Adipocyte (in vitro differentiated cells): ENCODE results near the gene RPS6KA3.

ENCODE experiments used
- DNase-seq: peaks from one replicate; pipeline ENCODE4 v3.0.0-alpha.2; 2015; ENCODE audit warnings: low read depth
- H3K27me3 ChIP-seq: replicated peaks from 2 replicates; pipeline ENCODE4 v1.7.0; 2013; ENCODE audit warnings: mild to moderate bottlenecking, low read length, moderate library complexity; ENCODE audit not compliant: control insufficient read depth, insufficient read depth
- H3K36me3 ChIP-seq: 2 replicates; pipeline ENCODE4 v1.7.0; 2013; ENCODE audit warnings: low read length, mild to moderate bottlenecking, moderate library complexity; ENCODE audit not compliant: control insufficient read depth, insufficient read depth, severe bottlenecking
- H3K4me1 ChIP-seq: 2 replicates; pipeline ENCODE4 v1.7.0; 2013; ENCODE audit warnings: mild to moderate bottlenecking, low read length, moderate library complexity; ENCODE audit not compliant: control insufficient read depth, insufficient read depth
- H3K4me3 ChIP-seq: 2 replicates; pipeline ENCODE4 v1.7.0; 2013; ENCODE audit warnings: mild to moderate bottlenecking, low read length, moderate library complexity
- H3K9ac ChIP-seq: 2 replicates; pipeline ENCODE4 v1.7.0; 2013; ENCODE audit warnings: mild to moderate bottlenecking, low read length, moderate library complexity
- H3K9me3 ChIP-seq: 2 replicates; pipeline ENCODE4 v1.7.0; 2013; ENCODE audit warnings: mild to moderate bottlenecking, low read length, moderate library complexity; ENCODE audit not compliant: control insufficient read depth

RPS6KA3 gene

DNA sequence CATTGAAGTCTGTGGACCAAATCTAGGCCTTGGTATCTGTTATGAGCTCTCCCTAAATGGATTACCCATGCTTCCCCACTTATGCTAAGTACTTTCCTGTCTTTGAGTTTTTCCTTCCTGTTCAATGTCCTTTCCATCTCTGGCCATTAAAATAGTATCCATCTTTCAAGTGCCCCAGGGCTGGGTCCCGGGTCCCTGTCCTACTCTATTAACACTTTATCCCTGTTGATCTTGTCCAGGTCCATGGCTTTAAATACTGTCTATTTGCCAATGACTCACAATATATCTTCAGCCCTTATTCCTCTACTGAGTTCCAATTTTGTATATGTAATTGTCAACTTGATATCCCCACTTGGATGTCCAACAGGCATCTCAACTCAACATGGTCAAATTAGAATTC is 17.7 kb upstream of the RPS6KA3 start:
- Histone ChIP-seq H3K9me3 (peaks cover 7% of the 10 kb centered on the region), H3K4me3 (no peak overlapping the region), H3K36me3 (no peaks in the 10 kb centered on the region), H3K27me3 (peaks cover 9% of the 10 kb centered on the region), H3K9ac (no peak overlapping the region), H3K4me1 (peaks cover 10% of the 10 kb centered on the region)
- DNase-seq: no peak

DNA sequence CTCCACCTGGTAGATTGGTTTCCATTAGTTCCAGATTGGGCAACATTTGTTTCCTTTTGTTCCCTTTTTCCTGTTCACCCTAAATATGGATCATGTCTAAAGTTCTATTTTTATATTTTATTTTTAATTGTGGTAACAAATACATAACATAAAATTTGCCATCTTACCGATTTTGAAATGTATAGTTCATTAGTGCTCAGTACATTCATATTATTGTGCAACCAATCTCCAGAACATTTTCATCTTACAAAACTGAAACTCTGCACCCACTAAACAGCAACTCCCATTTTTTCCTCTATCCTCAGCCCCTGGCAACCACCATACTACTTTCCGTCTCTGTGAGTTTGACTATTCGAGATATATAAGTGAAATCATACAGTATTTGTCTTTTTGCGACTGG is 14.2 kb upstream of the RPS6KA3 start:
- no peaks in the 10 kb centered on the region for H3K9me3 ChIP-seq
- H3K9ac ChIP-seq: no peak overlapping the region
- H3K4me1 ChIP-seq: peaks cover 10% of the 10 kb centered on the region
- H3K27me3 ChIP-seq: peaks cover 3% of the 10 kb centered on the region
- DNase-seq: no peak
- no peaks in the 10 kb centered on the region for H3K36me3 ChIP-seq
- no peak overlapping the region for H3K4me3 ChIP-seq

DNA sequence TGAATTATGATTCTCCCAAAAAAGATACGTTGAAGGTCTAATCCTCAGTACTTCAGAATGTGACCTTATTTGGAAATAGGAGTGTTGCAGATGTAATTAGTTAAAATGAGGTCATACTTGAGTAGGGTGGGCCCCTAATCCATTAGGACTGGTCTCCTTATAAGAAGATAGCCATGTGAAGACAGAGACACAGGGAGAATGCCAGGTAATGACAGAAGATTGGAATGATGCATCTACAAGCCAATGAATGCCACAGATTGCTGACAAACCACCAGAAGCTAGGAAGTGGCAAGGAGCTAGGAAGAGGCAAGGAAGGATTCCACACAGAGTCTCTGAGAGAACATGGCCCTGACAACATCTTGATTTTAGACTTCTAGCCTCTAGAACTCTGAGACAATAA is 7.4 kb upstream of the RPS6KA3 start:
- no peak for DNase-seq
- H3K27me3 ChIP-seq: no peaks in the 10 kb centered on the region
- H3K4me3 ChIP-seq: no peak overlapping the region
- no peaks in the 10 kb centered on the region for H3K36me3 ChIP-seq
- H3K9me3 ChIP-seq: no peaks in the 10 kb centered on the region
- no peak overlapping the region for H3K9ac ChIP-seq
- H3K4me1 ChIP-seq: no peaks in the 10 kb centered on the region

DNA sequence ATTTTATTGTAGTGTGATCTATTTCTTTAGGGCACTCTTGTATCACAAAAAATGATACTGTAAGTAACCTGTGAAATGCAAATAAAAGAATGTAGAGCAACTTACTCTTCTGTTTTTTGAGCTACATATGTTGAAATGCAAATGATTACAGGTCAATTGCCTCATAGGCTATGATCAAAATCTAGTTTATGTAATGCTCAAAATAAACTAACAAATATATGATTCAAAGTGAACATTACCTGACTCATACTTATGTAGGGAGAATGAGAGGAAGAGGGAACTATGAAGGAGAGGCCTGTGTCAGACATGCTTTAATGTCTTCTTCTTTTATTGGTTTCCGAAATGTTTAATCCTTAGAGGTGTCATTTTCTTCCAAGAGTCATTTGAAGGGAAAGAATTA is 5.0 kb upstream of the RPS6KA3 start:
- no peaks in the 10 kb centered on the region for H3K4me1 ChIP-seq
- no peak for DNase-seq

DNA sequence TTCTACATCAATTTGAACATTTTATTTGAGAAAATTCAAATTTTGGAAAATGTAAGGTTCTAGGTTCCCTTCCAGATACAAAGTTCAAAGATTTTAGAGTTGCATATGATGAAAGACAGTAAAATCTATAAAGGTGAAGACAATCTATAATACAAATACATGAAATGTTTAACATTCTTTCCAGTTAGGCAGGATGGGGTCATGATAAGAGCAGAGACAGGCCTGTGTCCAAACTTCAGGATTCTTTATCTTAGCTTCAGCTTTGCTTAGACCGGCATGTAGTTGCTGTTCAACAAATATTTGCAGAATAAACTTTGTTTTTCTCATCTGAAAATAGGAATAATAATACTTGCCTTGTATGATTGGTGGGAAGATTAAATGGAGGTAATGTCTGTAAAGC is 4.5 kb upstream of the RPS6KA3 start:
- no peaks in the 10 kb centered on the region for H3K27me3 ChIP-seq
- no peak overlapping the region for H3K9ac ChIP-seq
- no peaks in the 10 kb centered on the region for H3K9me3 ChIP-seq
- H3K4me3 ChIP-seq: no peak overlapping the region
- no peak for DNase-seq
- no peaks in the 10 kb centered on the region for H3K4me1 ChIP-seq
- no peaks in the 10 kb centered on the region for H3K36me3 ChIP-seq

More for the DNA sequence above, 5.0 kb upstream of the RPS6KA3 start:
- Histone ChIP-seq H3K9me3 (no peaks in the 10 kb centered on the region), H3K9ac (no peak overlapping the region), H3K27me3 (no peaks in the 10 kb centered on the region), H3K36me3 (no peaks in the 10 kb centered on the region), H3K4me3 (no peak overlapping the region)

DNA sequence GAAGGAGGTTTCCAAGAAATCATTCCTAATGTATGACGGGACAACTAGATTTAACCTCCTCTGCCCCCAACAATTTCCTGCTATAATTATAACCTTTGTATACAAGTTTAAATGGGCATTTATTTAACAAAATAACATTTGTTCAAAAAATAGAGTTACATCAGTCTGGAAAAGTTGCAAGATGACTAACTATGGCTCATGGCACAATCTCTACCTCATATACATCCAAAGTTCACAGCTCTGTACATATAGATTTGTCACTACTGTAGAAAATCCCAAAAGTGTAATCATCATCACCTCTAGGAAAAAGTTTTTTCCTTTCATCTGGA is 3.8 kb upstream of the RPS6KA3 start:
- Histone ChIP-seq H3K9ac (no peak overlapping the region), H3K36me3 (no peaks in the 10 kb centered on the region), H3K4me3 (no peak overlapping the region), H3K9me3 (no peaks in the 10 kb centered on the region), H3K27me3 (peaks cover under 1% of the 10 kb centered on the region), H3K4me1 (no peaks in the 10 kb centered on the region)
- peak; percentile 33 for DNase-seq

DNA sequence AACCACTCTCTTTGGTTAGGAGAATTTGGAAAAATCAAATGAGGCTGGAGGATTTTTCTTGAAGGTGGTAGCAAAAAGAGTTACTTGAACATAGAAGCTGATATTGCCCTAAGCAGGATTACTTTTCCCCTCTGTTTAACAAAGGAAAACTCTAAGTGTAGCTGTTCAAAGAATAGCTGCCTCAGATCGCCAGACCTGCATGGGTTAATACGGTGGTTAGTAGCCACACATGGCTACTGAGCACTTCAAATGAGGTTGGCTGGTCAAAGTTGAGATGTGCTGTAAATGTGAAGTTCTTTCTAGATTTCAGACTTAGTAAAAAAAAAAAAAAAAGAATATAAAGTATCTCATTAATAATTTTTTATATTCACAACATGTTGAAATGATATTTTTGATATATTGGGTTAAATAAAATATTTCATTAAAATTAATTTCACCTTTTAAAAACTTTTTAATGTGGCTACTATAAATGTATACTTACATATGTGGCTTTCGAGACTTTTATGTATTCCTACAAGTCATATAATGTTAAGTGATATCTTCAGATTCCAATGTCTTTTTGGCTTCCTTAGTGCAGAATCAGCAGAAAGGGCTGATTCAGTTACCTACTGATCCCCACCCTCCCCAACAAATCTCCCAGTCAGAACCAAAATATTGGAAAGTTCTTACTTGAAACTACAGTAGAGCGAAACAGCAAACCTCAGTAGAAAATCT is 3.3 kb upstream of the RPS6KA3 start:
- Histone ChIP-seq H3K27me3 (peaks cover 3% of the 10 kb centered on the region), H3K36me3 (no peaks in the 10 kb centered on the region), H3K9ac (no peak overlapping the region), H3K4me3 (no peak overlapping the region), H3K4me1 (no peaks in the 10 kb centered on the region), H3K9me3 (no peaks in the 10 kb centered on the region)
- DNase-seq: no peak

DNA sequence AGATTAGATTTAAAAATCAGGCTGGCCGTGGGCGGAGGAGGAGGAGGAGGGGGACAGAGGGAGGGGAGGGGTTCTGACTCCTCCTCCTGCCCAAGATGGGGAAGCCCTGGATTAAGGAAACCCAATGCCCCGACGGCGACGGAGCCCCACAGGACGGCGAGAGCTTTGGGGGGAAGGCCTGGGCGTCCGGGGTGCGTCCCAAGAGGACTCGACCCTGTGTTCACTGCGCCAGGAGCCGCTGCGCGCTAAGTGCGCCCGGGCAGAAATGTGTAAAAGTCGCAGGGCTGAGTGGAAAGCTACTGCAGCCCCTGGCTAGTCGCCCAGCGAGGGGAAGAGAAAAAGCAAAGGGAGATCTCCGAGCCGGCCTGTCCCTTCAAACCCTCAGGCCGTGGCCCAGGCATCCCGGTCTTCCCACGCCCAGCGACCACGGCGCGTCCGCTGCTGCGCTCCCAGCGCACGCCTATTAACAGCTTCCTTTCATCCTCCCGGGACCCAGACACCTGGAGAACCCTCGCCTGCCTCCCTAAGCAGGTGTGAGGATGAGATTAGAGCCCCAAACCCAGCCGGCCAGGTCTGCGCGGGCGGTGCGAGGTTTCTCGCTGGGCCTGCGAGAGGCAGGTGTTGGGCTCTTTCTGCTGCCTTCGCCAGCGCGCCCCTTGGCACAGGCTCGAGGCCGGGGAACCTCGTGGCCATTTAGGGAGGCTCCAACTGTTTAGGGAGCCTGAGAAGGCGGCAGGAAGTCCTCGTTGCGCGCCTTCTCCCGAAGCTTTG is 1.4 kb upstream of the RPS6KA3 start:
- DNase-seq: no peak
- peak overlapping the region; percentile 82 for H3K9ac ChIP-seq
- H3K4me3 ChIP-seq: peak overlapping the region; percentile 81
- no peaks in the 10 kb centered on the region for H3K9me3 ChIP-seq
- H3K36me3 ChIP-seq: no peaks in the 10 kb centered on the region
- H3K27me3 ChIP-seq: peaks cover 3% of the 10 kb centered on the region
- H3K4me1 ChIP-seq: peaks cover 11% of the 10 kb centered on the region

DNA sequence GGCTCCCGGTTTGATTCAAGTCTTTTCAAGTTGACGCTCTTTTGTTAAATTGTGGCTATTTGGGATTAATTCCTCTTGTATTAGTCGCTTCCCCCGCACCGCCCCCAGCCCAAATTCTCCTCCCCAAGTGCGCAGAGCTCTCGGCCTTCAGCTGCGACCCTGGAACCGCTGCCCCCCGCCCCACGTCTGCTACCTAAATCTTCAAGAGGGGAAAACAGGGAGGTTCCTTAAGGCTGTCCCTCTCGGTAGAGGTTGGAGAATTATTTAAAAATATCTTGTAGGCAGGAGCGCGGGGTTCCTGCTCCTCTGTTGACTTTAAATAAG is 860 bp upstream of the RPS6KA3 start:
- Histone ChIP-seq H3K9ac (peak overlapping the region; percentile 82), H3K27me3 (peaks cover 3% of the 10 kb centered on the region), H3K4me1 (peaks cover 14% of the 10 kb centered on the region), H3K4me3 (peak overlapping the region; percentile 81), H3K36me3 (no peaks in the 10 kb centered on the region), H3K9me3 (no peaks in the 10 kb centered on the region)
- no peak for DNase-seq

DNA sequence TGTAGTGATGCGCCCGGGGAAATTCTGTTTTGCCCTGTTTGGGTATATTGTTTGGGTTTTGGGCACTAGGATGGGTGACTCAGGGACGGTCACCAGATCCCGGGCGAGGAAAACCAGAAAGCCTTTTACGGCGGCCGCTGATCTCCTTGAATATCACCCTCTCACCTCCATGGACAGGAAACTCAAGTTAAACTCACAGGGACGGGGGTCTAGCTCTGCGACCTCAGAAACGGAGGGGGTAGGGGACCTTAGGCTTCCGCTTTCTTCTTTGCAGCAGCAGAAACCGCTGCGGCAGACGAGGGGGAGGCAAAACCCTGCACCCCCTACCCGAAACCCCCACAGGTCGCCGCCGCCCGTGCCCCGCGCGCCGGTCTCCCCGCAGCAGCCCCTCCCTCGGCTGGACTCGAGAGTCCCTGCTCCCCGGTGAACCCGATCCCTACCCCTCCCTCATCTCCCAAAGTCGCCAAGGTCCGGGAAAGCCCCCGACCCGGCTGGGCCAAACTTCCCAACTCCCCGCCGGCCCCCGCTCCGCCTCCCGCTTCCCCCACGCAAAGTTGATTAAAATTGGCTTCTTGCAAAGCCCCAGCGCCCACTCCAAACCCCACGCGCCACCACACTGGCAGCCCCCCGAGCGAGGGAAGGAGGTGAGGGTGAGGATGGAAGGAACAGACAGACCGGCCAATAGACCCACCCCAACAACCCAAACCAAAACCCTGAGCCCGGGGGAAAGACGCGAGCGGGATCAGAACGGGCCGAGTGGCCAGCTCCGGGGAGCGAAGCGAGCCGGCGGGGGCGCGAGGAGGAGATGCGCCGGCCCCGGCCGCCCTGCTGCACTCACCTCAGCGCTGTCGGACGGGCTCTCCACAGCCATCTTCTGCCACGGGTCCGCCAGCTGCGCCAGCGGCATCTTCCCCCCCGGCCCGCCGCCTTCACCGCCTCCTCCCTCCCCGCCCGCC is 705 bp downstream of the RPS6KA3 start:
- no peaks in the 10 kb centered on the region for H3K9me3 ChIP-seq
- peak overlapping the region; percentile 83 for H3K9ac ChIP-seq
- peak; percentile 48 for DNase-seq
- peaks cover 14% of the 10 kb centered on the region for H3K4me1 ChIP-seq
- H3K4me3 ChIP-seq: peak overlapping the region; percentile 87
- H3K36me3 ChIP-seq: no peaks in the 10 kb centered on the region
- H3K27me3 ChIP-seq: peaks cover 3% of the 10 kb centered on the region

DNA sequence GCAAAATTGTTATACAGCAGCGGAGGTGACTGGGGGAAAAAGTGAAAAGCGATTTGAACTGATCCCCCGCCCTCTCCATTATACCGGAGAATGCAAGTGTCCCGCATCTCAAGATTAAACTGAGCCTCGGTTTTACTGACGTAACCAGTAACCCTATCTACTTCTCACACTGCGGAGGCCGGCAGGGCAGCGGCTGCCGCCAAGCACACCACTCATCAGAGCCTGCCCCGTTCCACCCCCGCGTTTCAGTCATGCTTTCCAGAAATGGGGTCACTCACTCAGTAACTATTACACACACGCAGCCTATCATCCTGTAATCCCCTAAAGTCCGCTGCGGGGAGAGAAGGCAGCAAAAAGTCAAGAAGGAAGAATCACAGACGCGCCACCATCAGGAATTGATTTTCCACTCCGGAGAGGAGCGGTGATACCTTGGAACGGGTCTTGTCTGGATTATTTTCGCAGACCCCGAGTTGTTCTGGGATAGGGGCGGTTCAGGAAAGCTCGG is 1.4 kb downstream of the RPS6KA3 start:
- Histone ChIP-seq H3K9me3 (no peaks in the 10 kb centered on the region), H3K36me3 (no peaks in the 10 kb centered on the region), H3K27me3 (peaks cover 3% of the 10 kb centered on the region), H3K9ac (peak overlapping the region; percentile 83), H3K4me3 (peak overlapping the region; percentile 87), H3K4me1 (peaks cover 14% of the 10 kb centered on the region)
- DNase-seq: peak; percentile 81
